Amygdala (tissue), 56 donors: ENCODE results near the gene ARID1B.
A peak's percentile ranks its signal among the peaks of the same experiment; 100 is the strongest.

Experiments used
- DNase-seq, 56 donors: peaks; one replicate each; lab custom pipeline; 2025; lab: John Stamatoyannopoulos, UW

Gene ARID1B

GRCh38 chr6:157001716-157002115 is 224.5 kb downstream of the ARID1B start:
- DNase-seq, result no peak

- DNase-seq, result no peak
These were observed 225.6 kb downstream of the ARID1B start for GRCh38 chr6:157002774-157003173.

- no peak for DNase-seq
These were observed 228.8 kb downstream of the ARID1B start for GRCh38 chr6:157005940-157006339.

GRCh38 chr6:157008568-157008967 is 231.4 kb downstream of the ARID1B start:
- DNase-seq, result no peak

- no peak for DNase-seq
These were observed 235.2 kb downstream of the ARID1B start for GRCh38 chr6:157012355-157012754.

- DNase-seq, result no peak
These were observed 236.6 kb downstream of the ARID1B start for GRCh38 chr6:157013649-157014304.

- no peak for DNase-seq
These were observed 237.7 kb downstream of the ARID1B start for GRCh38 chr6:157014871-157015270.

- DNase-seq, result no peak
These were observed 239.8 kb downstream of the ARID1B start for GRCh38 chr6:157017022-157017421.

GRCh38 chr6:157017861-157018260 is 240.7 kb downstream of the ARID1B start:
- no peak for DNase-seq

GRCh38 chr6:157019115-157019641 is 242.0 kb downstream of the ARID1B start:
- no peak for DNase-seq

- DNase-seq, result no peak
These were observed 242.6 kb downstream of the ARID1B start for GRCh38 chr6:157019733-157020132.

- no peak for DNase-seq
These were observed 243.2 kb downstream of the ARID1B start for GRCh38 chr6:157020398-157020797.

- DNase-seq, result peak in 15 of 56 donors; percentile 45 to 84 (median 67)
These were observed 243.7 kb downstream of the ARID1B start for GRCh38 chr6:157020881-157021343.

GRCh38 chr6:157021344-157021992 is 244.3 kb downstream of the ARID1B start:
- peak; percentile 43 to 92 (median 83) for DNase-seq

- DNase-seq, result peak; percentile 56 to 93 (median 86)
These were observed 245.0 kb downstream of the ARID1B start for GRCh38 chr6:157021993-157022740.

GRCh38 chr6:157023958-157024357 is 246.8 kb downstream of the ARID1B start:
- no peak for DNase-seq

GRCh38 chr6:157024745-157025144 is 247.6 kb downstream of the ARID1B start:
- no peak for DNase-seq

- DNase-seq, result no peak
These were observed 248.3 kb downstream of the ARID1B start for GRCh38 chr6:157025437-157025836.

- no peak for DNase-seq
These were observed 253.0 kb downstream of the ARID1B start for GRCh38 chr6:157029980-157030690.

GRCh38 chr6:157030755-157031154 is 253.6 kb downstream of the ARID1B start:
- peak in 22 of 56 donors; percentile 9 to 70 (median 36) for DNase-seq
